Glutamatergic neuron (in vitro differentiated cells): ENCODE results near the gene PLEKHJ1. TPM values are rescaled to one million over a fixed set of nuclear protein-coding genes. Genes with fewer than 3 reads are reported as not detected.

Experiments
- DNase-seq: peaks from one replicate; pipeline ENCODE4 v3.0.0; 2022
- H3K27ac Mint-ChIP-seq: one replicate; pipeline ENCODE4 v1.8.0; 2020; ENCODE audit warnings: mild to moderate bottlenecking, mixed read lengths, inconsistent platforms; ENCODE audit not compliant: unreplicated experiment
- H3K27me3 Mint-ChIP-seq: one replicate; pipeline ENCODE4 v1.8.0; 2020; ENCODE audit warnings: mild to moderate bottlenecking, moderate library complexity, mixed read lengths, inconsistent platforms; ENCODE audit not compliant: unreplicated experiment
- H3K36me3 Mint-ChIP-seq: one replicate; pipeline ENCODE4 v1.8.0; 2020; ENCODE audit warnings: mild to moderate bottlenecking, mixed read lengths, inconsistent platforms; ENCODE audit not compliant: unreplicated experiment
- H3K4me1 Mint-ChIP-seq: one replicate; pipeline ENCODE4 v1.8.0; 2020; ENCODE audit warnings: mild to moderate bottlenecking, low read depth, mixed read lengths, inconsistent platforms; ENCODE audit not compliant: unreplicated experiment
- H3K4me3 Mint-ChIP-seq: one replicate; pipeline ENCODE4 v1.8.0; 2020; ENCODE audit warnings: mild to moderate bottlenecking, mixed read lengths, inconsistent platforms; ENCODE audit not compliant: unreplicated experiment
- H3K9me3 Mint-ChIP-seq: one replicate; pipeline ENCODE4 v1.8.0; 2020; ENCODE audit warnings: mild to moderate bottlenecking, moderate library complexity, mixed read lengths, inconsistent platforms; ENCODE audit not compliant: unreplicated experiment
- CTCF ChIP-seq: fragments of 200-600 bp; sonication (generic); IDR thresholded peaks from one replicate; pipeline ENCODE4 v1.5.0; 2021; ENCODE audit not compliant: partially characterized antibody, unreplicated experiment
- total RNA-seq: library from RNA; stranded (reverse); fragmentation: NEBNext Ultra II Directional; extraction: Animal tissue kit (Norgen Biotek cat#: 25700); gene quantifications from one replicate; pipeline ENCODE4 v1.2.1, GENCODE V29; 2021; ENCODE audit not compliant: unreplicated experiment

The PLEKHJ1 gene
- total RNA-seq, 1 donor from 2014 or later: 164 TPM

GRCh38 chr19:2271234-2272103 is 35.3 kb upstream of the PLEKHJ1 start:
- H3K27me3 Mint-ChIP-seq: peaks cover 10% of the 10 kb centered on the region
- peak overlapping the region; percentile 92 for H3K4me3 Mint-ChIP-seq
- DNase-seq: peak; percentile 48
- H3K36me3 Mint-ChIP-seq: no peaks in the 10 kb centered on the region
- H3K27ac Mint-ChIP-seq: peak overlapping the region; percentile 87
- H3K9me3 Mint-ChIP-seq: peaks cover 23% of the 10 kb centered on the region
- no peak for TF ChIP-seq CTCF
- peaks cover 13% of the 10 kb centered on the region for H3K4me1 Mint-ChIP-seq

GRCh38 chr19:2270423-2271233 is 34.5 kb upstream of the PLEKHJ1 start:
- peak overlapping the region; percentile 48 for H3K27ac Mint-ChIP-seq
- DNase-seq: peak; percentile 85
- no peaks in the 10 kb centered on the region for H3K36me3 Mint-ChIP-seq
- TF ChIP-seq CTCF: no peak
- H3K4me1 Mint-ChIP-seq: peaks cover 13% of the 10 kb centered on the region
- peaks cover 10% of the 10 kb centered on the region for H3K27me3 Mint-ChIP-seq
- H3K9me3 Mint-ChIP-seq: peaks cover 23% of the 10 kb centered on the region
- H3K4me3 Mint-ChIP-seq: peak overlapping the region; percentile 92

- TF ChIP-seq CTCF: no peak
- Mint-ChIP-seq H3K9me3 (peaks cover 23% of the 10 kb centered on the region), H3K27ac (peak overlapping the region; percentile 94), H3K4me1 (peaks cover 12% of the 10 kb centered on the region), H3K27me3 (peaks cover 10% of the 10 kb centered on the region), H3K4me3 (peak overlapping the region; percentile 88), H3K36me3 (no peaks in the 10 kb centered on the region)
- DNase-seq: no peak
Measured at GRCh38 chr19:2270157-2270422, 34.0 kb upstream of the PLEKHJ1 start.

- Mint-ChIP-seq H3K4me1 (peaks cover 9% of the 10 kb centered on the region), H3K4me3 (peak overlapping the region; percentile 88), H3K36me3 (no peaks in the 10 kb centered on the region), H3K27me3 (peaks cover 10% of the 10 kb centered on the region), H3K9me3 (peaks cover 20% of the 10 kb centered on the region), H3K27ac (peak overlapping the region; percentile 94)
- DNase-seq: peak; percentile 99
- TF ChIP-seq CTCF: no peak
Measured at GRCh38 chr19:2269244-2270156, 33.4 kb upstream of the PLEKHJ1 start.
